Measurements from ENCODE around the gene PCDH8. TPM values are rescaled to one million over a fixed set of nuclear protein-coding genes. Genes with fewer than 3 reads are reported as not detected.

The PCDH8 gene
- total and polyA plus RNA-seq, 2 of the 4 experiments (the other 2 are of a cell fraction): not detected

- Histone ChIP-seq H3K9ac (ENCODE audit: low read depth, low read length) (no peak overlapping the region), H2BK120ac (ENCODE audit: low read depth, low read length) (no peak overlapping the region), H4K8ac (ENCODE audit: low read depth in 2 of 2, low read length in 2 of 2) (no peak overlapping the region), H3K56ac (ENCODE audit: extremely low read depth, insufficient read depth, low read length) (no peak overlapping the region), H3K9me3 (ENCODE audit: control insufficient read depth, insufficient read depth, low read length) (no peaks in the 10 kb centered on the region), H4K91ac (ENCODE audit: insufficient read depth, low read depth, low read length) (no peak overlapping the region), H3K27ac (ENCODE audit: insufficient read depth, low read length) (no peak overlapping the region), H2AFZ (replicated peaks; ENCODE audit: low read length, poor library complexity) (no peak overlapping the region), H2BK15ac (ENCODE audit: low read depth, low read length) (no peak overlapping the region), H4K20me1 (ENCODE audit: insufficient read depth, low read length) (no peaks in the 10 kb centered on the region), H2BK5ac (ENCODE audit: low read depth, low read length, poor library complexity, severe bottlenecking) (no peak overlapping the region), H3K79me1 (ENCODE audit: low read depth in 1 of 2, low read length in 2 of 2) (no peaks in the 10 kb centered on the region), H3K27me3 (ENCODE audit: control insufficient read depth, insufficient read depth, low read length) (peaks cover 6% of the 10 kb centered on the region), H3K4me1 (ENCODE audit: control insufficient read depth, insufficient read depth, low read length) (no peaks in the 10 kb centered on the region), H4K5ac (ENCODE audit: low read depth, low read length) (no peak overlapping the region), H3K4ac (ENCODE audit: low read depth, low read length) (no peak overlapping the region), H2BK20ac (ENCODE audit: low read depth, low read length) (no peak overlapping the region), H3K23ac (ENCODE audit: low read depth, low read length) (no peak overlapping the region), H3K9me1 (ENCODE audit: insufficient read depth, low read length) (no peaks in the 10 kb centered on the region), H3K36me3 (ENCODE audit: control insufficient read depth, insufficient read depth, low read length) (no peaks in the 10 kb centered on the region), H3K4me2 (ENCODE audit: low read depth, low read length) (no peak overlapping the region), H3K4me3 (ENCODE audit: insufficient read depth, low read depth, low read length) (no peak overlapping the region), H2AK9ac (replicated peaks; ENCODE audit: low read depth, low read length, poor library complexity) (no peak overlapping the region), H3K14ac (replicated peaks; ENCODE audit: low read depth, low read length) (no peak overlapping the region), H2AK5ac (ENCODE audit: low read depth, low read length) (no peak overlapping the region), H3K18ac (ENCODE audit: low read depth, low read length) (no peak overlapping the region)
- DNase-seq (no peak), ATAC-seq (ENCODE audit: low read depth) (no peak)
- ChIA-PET CTCF (no interaction called here), POLR2A (ENCODE audit: unreplicated experiment) (no interaction called here)
- intact Hi-C loops (cut with micrococcal nuclease): no loop called here
- BruUV-seq (replicated peaks): no TSS peak
- dilution Hi-C loops (cut with HindIII; ENCODE audit: low sequenced_read_pairs, unreplicated experiment): no loop called here
- in situ Hi-C loops (cut with MboI; ENCODE audit: low sequenced_read_pairs): no loop called here
- TF ChIP-seq SMC3 (IDR thresholded peaks at IDR 0.05; ENCODE audit: low read depth, low read length) (no peak), MXI1 (IDR thresholded peaks at IDR 0.05; ENCODE audit: borderline replicate concordance, low read depth, low read length) (no peak)
- WGBS, 2 experiments (ENCODE audit: extremely low coverage in 2 of 2, insufficient read length in 1 of 2): 67% methylated on average over 2 of the region's 6 CpGs; no CpG with 5 or more reads in 1 of the 2 experiments
These were observed 8.4 kb downstream of the PCDH8 start for GRCh38 chr13:52840066-52840465.
